ENCODE measurements around the gene LEPR.
"Not testable (repeated sequence)": the region's sequence is repeated elsewhere in the genome, so short reads cannot be mapped to it uniquely, and the experiment has no call there.

LEPR gene, protein sequence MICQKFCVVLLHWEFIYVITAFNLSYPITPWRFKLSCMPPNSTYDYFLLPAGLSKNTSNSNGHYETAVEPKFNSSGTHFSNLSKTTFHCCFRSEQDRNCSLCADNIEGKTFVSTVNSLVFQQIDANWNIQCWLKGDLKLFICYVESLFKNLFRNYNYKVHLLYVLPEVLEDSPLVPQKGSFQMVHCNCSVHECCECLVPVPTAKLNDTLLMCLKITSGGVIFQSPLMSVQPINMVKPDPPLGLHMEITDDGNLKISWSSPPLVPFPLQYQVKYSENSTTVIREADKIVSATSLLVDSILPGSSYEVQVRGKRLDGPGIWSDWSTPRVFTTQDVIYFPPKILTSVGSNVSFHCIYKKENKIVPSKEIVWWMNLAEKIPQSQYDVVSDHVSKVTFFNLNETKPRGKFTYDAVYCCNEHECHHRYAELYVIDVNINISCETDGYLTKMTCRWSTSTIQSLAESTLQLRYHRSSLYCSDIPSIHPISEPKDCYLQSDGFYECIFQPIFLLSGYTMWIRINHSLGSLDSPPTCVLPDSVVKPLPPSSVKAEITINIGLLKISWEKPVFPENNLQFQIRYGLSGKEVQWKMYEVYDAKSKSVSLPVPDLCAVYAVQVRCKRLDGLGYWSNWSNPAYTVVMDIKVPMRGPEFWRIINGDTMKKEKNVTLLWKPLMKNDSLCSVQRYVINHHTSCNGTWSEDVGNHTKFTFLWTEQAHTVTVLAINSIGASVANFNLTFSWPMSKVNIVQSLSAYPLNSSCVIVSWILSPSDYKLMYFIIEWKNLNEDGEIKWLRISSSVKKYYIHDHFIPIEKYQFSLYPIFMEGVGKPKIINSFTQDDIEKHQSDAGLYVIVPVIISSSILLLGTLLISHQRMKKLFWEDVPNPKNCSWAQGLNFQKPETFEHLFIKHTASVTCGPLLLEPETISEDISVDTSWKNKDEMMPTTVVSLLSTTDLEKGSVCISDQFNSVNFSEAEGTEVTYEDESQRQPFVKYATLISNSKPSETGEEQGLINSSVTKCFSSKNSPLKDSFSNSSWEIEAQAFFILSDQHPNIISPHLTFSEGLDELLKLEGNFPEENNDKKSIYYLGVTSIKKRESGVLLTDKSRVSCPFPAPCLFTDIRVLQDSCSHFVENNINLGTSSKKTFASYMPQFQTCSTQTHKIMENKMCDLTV

DNA sequence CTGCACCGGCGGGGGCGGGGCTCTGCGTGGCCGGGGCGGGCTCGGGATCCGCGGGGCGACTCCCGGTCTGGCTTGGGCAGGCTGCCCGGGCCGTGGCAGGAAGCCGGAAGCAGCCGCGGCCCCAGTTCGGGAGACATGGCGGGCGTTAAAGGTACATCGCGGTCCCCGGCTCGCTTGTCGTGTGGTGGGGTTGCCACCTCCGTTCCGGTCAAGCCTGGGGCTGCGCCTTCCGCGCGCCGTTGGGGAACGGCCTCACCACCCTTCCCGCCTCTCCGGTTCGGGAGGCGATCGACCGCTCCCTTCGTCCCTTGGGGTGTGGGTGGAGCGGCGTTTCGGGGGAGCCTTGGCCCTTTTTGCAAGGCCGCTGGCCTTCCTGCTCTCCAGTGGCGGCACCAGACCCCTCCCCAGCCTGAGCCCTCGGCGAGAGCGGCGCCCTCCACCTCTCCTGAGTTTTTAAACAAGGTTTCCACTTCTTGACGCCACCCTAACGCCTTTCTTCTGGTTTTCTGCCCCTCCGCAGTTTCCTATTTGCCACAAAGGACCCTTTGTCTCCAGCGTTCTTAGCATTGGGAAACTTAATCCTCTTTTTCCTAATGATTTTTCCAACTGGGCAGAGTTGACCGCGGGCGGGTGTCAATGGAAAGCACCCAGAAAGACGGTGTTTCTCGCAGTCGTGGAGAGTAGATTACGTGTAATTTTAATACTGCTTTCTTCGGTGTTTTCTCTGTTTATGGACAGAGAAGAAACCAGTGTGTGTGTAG, at the start of gene LEPR, which contains the start of gene LEPROT:
Gene LEPR, plus strand, starts transcription at position 79 of the 761 bp plus-strand sequence. CDS start 144,898 bp downstream, outside the sequence.
Gene LEPROT, plus strand, starts transcription at position 79 of the 761 bp plus-strand sequence. Its CDS starts 57 bp downstream, at position 136.
- peak; percentile 58 for DNase-seq

DNA sequence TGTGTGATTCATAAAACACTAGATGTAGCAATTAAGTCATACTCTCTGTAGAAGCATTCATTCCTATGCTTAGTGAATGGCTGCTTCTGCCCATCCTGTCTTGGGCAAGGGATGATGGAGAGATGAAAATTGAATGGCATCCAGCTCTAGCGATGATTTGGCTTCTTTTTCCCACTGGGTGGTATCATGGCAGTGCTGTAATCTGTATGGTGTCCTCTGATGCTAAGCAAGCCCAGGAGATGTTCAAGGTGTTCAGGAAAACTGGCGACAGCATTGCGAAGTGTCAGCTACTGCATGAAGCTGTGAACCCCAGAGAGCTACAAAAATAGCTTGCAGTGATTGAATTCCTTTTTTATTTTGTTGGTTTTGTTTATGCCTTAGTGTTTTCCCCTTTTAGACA, 48.9 kb upstream of the LEPR start:
- DNase-seq = no peak

DNA sequence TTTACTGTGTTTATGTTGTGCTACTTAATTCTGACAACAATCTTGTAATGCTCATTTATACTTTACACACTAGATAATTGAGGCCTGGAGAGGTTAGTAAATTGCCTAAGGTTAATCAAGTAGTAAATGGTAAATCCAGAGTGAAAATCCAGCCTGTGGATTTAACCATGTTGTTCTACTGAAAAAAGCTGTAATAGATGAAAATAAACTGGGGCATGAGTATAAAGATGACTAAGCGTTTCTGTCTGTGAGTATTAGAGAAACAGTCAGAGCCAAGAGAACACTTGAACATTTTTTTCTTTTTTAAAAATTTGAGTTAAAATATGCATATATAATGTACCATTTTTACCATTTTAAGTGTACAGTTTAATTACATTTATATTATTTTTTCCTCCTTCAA, 47.9 kb upstream of the LEPR start:
- DNase-seq = no peak

DNA sequence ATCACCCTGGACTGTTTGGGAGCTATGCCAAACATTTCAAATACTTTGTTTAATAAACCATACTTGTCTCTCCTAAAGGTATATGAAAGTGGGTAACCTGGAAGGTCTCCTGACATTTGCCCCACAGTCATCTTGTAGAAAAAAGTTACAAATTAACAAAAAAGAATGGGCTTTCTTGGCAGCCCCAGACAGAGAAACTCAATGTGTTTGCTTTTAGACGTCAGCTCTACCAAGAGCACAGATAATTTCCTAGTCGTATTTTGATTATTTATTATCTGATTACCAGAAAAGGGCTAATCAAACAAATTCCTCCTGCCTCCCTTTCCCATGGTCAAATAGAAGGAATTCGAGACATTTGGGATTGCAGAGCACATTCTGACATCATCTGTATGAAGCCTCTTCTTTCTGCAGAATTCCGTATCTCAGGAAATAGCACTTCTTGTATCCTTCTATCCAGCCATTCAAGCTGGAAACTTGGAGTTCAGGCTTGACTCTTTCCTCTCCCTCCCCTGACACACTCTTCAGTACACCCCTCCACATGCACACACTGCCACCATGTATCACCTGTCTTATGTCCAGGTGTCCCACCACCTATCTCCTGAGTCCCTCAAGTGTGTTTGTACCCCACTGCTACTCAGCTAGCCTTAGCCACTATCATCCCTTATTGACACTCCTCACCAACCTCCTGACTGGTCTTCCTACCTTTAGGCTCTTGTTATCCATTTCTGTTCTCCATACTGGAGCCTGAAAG, 42.8 kb upstream of the LEPR start:
- DNase-seq = no peak

DNA sequence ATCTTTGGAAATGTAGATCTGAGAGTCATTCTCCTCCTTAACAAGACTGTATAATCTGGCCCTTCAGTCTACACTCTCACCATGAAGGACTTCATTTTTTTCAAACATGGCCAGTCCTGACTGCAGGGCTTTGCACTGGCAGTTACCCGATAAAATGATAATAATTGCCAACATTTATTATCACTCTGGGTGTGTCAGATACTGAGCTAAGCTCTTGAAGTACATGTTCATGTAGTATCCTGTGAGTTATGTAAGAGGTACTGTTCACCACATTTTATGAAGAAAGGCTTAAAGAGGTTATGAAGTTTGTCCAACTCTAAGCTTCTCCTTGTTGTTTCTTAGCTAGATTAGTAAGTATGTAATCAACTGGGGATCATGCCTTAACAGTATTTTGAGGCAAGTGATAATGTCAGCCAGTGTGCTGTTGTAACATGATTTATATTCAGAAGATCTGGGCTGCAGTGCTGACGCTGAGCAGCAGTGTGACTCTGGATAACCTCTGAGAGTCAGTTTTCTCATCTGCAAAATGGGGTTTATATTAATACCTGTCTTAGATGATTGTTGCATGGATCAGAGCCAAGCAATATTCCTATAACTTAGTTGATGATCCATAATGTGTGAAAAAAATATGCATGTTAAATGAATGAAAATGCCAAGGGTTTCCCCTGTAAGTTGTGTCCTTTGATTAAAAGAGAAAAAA, 42.1 kb upstream of the LEPR start:
- no peak for DNase-seq

DNA sequence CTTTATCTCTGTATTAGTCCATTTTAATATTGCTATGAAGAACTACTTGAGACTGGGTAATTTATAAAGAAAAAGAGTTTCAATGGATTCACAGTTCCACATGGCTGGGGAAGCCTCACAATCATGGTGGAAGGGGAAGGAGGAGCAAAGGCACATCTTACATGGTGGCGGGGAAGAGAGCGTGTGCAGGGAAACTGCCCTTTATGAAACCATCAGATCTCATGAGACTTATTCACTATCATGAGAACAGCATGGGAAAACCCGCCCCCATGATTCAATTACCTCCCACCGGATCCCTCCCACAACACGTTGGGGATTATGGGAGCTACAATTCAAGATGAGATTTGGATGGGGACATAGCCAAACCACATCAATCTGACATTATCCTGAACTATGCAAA, 36.0 kb upstream of the LEPR start:
- not testable (repeated sequence) for DNase-seq

DNA sequence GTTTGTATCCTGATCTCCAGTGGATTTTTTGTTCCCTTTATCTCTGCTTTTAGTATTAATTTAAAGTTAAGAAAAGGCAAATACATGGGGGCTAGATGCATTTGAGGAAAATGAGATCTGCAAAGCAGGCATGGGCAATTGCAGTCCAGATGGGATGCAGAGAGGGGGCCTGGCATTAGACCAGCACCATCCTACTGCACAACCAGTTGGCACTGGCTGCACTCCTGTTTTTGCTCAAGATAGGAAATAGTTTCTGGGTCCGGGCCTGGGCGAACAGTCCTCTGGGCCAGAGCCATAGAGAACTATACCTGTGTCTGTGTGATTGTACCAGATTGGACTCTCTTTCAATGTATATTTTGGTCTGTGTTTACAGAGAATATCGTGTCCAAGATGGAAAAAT, 34.0 kb upstream of the LEPR start:
- DNase-seq = no peak

DNA sequence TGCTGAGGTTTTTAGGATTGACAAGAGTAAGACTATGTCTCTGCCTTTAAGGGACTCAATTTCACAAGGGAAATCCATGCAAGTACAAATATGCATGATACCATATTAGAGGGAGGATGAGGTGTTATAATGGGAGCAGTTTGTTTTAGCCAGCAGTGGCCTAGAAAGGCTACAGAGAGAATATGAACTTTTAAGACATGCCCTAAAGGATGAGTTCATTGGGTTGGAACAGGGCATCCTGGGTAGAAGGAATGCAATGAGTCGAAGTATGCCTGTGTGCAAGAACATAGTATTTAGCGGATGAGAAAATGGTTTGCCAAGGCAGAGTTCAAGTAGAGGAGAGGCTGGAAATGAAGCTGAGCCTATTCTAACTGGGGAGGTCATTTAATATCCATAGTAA, 32.6 kb upstream of the LEPR start:
- no peak for DNase-seq

DNA sequence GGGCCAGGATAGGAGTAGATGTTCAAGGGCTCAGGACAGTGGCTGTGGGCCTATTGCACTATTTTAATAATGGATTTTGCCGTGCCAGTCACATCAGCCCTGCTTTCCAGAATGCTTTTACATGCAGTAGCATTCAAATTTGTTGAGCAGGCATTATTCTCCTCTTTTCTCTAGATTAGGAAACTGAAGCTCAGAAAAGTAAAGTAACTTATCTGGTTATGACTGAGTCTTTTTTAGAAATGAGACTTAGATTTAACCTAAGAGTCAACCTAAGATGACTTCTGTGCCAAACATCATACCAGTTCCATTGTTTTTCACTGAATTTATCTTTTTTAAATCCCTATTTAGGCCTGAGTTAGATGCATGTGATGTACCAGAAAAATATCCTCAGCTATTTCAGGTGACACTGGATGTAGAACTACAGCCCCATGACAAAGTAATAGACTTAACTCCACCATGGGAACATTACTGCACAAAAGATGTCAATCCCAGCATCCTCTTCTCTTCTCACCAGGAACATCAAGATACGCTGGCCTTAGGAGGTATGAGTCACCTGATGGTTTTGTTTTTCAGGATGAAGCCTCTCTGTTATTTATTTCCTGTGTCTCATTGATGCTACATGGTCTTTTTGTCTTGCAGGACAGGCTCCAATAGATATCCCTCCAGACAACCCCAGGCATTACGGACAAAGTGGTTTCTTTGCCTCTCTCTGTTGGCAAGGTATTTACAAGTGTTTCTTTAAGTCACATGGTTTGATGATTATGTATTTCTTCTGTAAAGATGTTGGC, 31.4 kb upstream of the LEPR start:
- no peak for DNase-seq

DNA sequence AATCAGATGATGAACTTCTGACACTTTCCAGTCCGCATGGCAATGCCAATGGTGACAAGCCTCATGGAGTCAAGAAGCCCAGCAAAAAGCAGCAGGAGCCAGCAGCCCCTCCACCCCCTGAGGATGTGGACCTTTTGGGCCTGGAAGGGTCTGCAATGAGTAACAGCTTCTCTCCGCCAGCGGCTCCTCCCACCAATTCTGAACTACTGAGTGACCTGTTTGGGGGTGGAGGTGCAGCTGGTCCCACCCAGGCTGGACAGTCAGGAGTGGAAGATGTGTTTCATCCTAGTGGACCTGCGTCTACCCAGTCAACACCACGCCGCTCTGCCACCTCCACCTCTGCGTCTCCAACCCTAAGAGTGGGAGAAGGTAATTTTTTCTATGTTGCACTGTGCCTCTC, 28.0 kb upstream of the LEPR start:
- no peak for DNase-seq

DNA sequence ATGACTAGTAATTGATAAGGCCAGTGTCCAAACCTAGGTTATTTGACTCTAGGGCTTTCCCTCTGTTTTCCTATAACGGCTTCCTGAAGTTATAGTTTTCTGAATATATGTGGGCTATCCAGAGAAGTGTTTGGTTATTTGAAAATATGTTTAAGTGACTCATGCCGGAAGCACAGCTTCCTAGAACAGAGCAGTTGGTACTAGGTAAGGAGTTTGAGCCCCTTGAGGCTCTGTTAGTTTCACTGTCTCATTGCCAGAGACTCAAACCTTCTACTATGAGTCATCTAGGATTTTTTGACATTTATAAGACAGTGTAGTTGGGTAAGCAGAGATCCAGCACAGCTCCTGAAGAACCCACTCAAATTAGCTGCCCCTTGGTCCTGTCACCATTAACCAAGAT, 27.1 kb upstream of the LEPR start:
- DNase-seq = no peak

DNA sequence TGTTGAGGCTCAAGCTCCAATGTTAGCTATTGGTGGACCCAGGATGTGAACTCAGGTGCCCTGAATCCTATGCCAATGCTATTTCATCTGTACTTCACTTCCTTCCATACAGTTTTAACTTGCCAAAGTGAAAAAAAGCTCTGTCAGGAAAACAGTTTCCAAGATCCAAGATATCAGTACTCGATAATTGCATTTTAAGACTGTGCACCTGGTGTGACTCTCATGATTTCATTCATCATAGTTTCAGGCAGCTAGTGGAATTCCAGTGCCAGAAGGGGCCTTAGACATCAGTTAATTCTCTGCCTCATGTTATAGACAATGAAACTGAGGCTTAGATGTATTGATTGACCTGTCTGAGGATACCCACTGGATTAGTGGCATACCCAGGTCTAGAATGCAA, 26.5 kb upstream of the LEPR start:
- no peak for DNase-seq

DNA sequence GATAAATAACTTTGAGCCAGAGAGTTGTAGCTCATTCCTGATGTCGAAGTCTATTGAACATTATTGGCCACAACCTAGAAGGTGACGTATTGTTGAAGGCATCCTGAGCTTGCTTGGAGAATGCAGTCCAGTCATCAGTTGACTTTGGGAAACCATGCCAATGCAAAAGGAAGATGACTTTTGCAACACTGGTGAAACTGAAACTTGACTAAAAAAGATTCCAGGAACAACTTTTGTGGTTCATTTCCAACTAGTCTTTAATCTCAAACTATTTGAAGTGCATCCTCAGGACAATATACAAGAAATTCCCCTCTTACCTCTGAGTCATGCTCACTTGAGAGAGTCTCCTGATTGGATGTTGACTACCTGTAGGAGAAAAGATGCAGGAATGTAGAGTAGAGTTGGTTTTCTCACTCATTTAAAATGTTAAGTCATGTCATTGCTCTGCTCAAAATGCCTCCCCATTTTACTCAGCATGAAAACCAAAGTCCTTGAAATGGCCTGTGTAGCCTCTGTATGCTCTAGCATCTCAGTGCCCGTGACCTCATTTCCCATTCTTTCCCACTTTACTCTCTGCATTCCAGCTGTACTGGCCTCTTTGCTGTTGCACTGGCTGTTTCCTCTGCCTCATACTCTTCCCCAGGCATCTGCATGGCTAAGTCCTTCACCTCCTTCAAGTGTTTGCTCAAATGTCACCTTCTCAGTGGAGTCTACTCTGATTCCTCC, 24.4 kb upstream of the LEPR start:
- DNase-seq = no peak

DNA sequence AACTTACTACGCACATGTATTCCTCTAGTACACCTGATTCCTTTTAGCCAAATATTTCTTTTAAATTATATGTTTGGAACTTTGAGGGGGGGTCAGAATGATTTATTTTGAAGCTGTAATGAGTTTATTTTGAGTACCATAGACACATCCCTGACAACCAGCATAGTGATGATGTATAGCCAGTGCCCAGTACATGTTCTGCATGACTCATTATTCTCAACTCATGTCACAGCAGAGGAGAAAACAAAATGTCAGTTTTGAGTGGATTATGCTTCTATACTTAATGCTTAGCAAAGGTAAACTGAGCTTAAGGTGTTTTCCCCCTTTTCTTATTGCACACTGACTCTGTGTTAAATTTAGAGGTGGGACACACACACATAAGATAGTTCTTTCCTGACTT, 22.4 kb upstream of the LEPR start:
- DNase-seq = no peak

DNA sequence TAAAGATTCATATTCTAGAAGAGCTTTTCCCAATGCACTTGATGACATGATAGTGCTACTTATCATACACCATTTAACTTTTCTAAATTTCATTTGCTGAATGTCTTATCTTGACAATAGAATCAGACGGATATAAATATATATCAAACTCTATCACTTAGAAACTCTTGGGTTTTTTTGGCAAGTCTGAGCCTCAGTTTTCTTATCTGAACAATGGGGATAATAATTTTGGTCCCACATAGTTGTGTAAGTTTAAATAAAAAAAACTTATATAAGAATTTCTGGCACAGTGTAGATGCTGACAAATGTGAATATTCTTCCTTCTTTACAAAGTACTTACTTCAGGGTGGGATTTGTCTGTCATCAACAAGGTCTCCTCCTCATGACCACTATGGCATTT, 21.5 kb upstream of the LEPR start:
- DNase-seq = no peak

DNA sequence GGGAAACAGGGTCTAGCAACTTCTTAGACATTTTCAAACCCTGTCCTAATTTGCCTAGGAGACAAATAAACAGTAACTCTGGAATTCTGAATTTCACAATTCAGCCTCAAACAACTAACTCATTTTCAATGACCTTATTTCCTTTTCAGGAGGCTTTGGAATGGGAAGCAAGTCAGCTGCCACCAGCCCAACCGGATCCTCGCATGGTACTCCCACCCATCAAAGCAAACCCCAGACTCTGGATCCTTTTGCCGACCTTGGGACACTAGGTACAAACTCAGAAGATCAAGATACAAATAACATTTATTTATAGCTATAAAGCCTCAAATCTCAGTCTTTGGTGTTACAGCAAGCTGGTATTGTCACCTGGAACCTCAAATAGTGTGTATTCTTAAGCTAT, 18.9 kb upstream of the LEPR start:
- no peak for DNase-seq

DNA sequence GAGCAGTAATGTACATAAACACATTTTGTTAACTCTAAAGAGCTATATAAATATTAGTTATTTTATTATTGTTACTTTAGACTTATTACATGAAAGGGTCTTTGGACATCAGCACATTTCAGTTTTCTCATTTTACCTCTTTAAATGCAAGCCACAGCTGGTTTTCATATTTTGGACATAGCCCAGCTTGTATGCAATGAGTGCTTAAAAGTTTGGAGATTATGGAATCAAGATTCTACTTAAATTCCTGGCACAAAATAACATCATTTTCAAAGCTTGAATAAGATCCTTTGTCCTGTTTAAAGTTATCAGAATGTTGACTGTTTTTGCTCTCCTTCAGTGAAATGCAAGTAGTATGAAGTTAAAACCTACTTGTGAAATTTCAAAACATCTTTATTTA, 15.5 kb upstream of the LEPR start:
- DNase-seq = no peak

DNA sequence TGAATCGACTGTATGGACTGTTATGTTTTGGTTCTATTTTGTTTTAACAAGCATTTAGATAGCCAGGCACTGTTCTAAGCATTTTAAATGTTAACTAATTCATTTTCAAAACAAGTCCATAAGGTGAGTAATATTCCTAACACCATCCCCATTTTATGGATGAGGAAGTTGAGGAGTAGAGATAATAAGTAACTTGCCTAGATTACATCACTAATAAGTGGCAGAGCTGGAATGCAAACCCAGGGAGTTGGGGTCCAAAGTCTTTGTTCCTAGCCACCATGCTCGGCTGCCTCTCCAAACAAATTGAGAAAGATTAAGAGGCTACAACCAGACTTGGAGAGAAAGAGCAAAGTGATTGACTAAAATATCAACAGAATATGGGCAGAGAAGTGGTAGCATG, 12.6 kb upstream of the LEPR start:
- no peak for DNase-seq

DNA sequence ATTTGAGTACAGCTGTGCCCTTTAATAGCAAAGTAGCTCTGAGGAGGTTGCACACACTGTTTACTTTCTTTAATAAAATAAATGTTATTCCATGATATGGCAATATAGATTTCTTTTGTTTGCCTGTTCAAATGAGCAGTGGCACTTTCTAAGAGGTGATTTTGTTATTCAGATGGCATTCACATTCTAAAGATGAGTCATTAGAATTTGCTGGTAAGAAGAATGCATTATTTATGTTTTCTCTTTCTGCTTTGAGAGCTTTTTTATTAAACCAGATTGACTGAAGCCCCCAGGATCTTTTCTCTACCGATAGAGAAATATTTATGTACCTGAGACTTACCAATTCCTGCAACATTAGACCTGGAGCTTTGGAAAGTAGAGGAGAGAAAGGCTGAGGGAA, 11.2 kb upstream of the LEPR start:
- DNase-seq = no peak

All from 8988T (cell line).